ENCODE measurements around the gene LUZP2. TPM values are rescaled to one million over a fixed set of nuclear protein-coding genes. Genes with fewer than 3 reads are reported as not detected.

Gene LUZP2
- total RNA-seq, 3 donors from 2014 or later: 1.6 to 5.6 (median 4.4) TPM

- intact Hi-C loops (cut with DNase I, micrococcal nuclease): no loop called here
- no peaks in the 10 kb centered on the region for H3K4me1 ChIP-seq (ENCODE audit: low read depth)
- H3K4me3 ChIP-seq: no peak overlapping the region
- TF ChIP-seq, protein P1, sequence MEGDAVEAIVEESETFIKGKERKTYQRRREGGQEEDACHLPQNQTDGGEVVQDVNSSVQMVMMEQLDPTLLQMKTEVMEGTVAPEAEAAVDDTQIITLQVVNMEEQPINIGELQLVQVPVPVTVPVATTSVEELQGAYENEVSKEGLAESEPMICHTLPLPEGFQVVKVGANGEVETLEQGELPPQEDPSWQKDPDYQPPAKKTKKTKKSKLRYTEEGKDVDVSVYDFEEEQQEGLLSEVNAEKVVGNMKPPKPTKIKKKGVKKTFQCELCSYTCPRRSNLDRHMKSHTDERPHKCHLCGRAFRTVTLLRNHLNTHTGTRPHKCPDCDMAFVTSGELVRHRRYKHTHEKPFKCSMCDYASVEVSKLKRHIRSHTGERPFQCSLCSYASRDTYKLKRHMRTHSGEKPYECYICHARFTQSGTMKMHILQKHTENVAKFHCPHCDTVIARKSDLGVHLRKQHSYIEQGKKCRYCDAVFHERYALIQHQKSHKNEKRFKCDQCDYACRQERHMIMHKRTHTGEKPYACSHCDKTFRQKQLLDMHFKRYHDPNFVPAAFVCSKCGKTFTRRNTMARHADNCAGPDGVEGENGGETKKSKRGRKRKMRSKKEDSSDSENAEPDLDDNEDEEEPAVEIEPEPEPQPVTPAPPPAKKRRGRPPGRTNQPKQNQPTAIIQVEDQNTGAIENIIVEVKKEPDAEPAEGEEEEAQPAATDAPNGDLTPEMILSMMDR (IDR thresholded peaks at IDR 0.05): no peak
- no peaks in the 10 kb centered on the region for H3K36me3 ChIP-seq (ENCODE audit: low read depth)
- DNase-seq: no peak
- ATAC-seq: no peak
- peaks cover 5% of the 10 kb centered on the region for H3K9me3 ChIP-seq
Observed at GRCh38 chr11:24896118-24896835, 399.4 kb downstream of the LUZP2 start.

- peaks cover 5% of the 10 kb centered on the region for H3K9me3 ChIP-seq
- no peaks in the 10 kb centered on the region for H3K4me1 ChIP-seq (ENCODE audit: low read depth)
- intact Hi-C loops (cut with DNase I, micrococcal nuclease): no loop called here
- TF ChIP-seq, protein P1 (IDR thresholded peaks at IDR 0.05): no peak
- no peak overlapping the region for H3K4me3 ChIP-seq
- DNase-seq (peak in 1 of 3 donors; percentile 3), ATAC-seq (peak; percentile 40)
- no peaks in the 10 kb centered on the region for H3K36me3 ChIP-seq (ENCODE audit: low read depth)
Observed at GRCh38 chr11:24900514-24900913, 403.7 kb downstream of the LUZP2 start.

DNA sequence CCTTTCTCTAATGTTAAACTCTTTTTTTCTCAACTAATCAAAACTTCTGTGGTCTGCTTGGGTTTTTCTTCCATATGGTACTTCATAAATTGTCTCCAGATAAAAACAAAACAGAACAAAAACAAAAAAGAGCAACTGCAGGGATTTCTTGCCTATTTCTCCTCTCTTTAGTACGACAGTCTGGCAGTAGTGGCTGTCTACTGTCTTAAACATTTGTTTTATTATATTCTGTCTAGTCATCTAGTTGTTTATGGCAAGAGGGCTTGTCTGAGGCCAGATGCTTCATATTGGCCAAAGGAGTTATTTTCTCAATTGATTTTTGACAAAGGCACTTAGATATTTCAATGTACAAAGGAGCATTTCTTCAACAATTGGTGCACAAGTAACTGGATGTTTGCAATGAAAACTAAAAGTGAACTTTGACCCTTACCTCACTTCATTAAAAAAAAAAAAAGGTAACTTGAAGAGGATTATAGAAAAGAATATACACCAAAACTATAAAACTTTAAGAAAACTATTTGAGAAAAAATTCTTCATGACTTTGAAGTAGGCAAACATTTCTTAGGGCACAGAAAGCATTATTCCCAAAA is 404.2 kb downstream of the LUZP2 start:
- no peaks in the 10 kb centered on the region for H3K36me3 ChIP-seq (ENCODE audit: low read depth)
- intact Hi-C loops (cut with DNase I, micrococcal nuclease): no loop called here
- peak; percentile 44 for ATAC-seq
- TF ChIP-seq, protein P1 (IDR thresholded peaks at IDR 0.05): no peak
- no peak for DNase-seq
- peaks cover 5% of the 10 kb centered on the region for H3K9me3 ChIP-seq
- H3K4me1 ChIP-seq (ENCODE audit: low read depth): no peaks in the 10 kb centered on the region
- H3K4me3 ChIP-seq: no peak overlapping the region

- TF ChIP-seq, protein P1 (IDR thresholded peaks at IDR 0.05): no peak
- H3K4me3 ChIP-seq: no peak overlapping the region
Observed at GRCh38 chr11:24903555-24903954, 406.7 kb downstream of the LUZP2 start.

GRCh38 chr11:24925091-24925490 is 428.2 kb downstream of the LUZP2 start:
- TF ChIP-seq, protein P1 (IDR thresholded peaks at IDR 0.05): no peak
- DNase-seq: no peak

More at GRCh38 chr11:24903555-24903954, 406.7 kb downstream of the LUZP2 start:
- DNase-seq (no peak), ATAC-seq (no peak)
- intact Hi-C loops (cut with DNase I, micrococcal nuclease): no loop called here
- Histone ChIP-seq H3K36me3 (ENCODE audit: low read depth) (no peaks in the 10 kb centered on the region), H3K4me1 (ENCODE audit: low read depth) (no peaks in the 10 kb centered on the region), H3K9me3 (no peaks in the 10 kb centered on the region)

More at GRCh38 chr11:24925091-24925490, 428.2 kb downstream of the LUZP2 start:
- H3K9me3 ChIP-seq: no peaks in the 10 kb centered on the region
- H3K4me1 ChIP-seq (ENCODE audit: low read depth): no peaks in the 10 kb centered on the region
- no peak for ATAC-seq
- no peaks in the 10 kb centered on the region for H3K36me3 ChIP-seq (ENCODE audit: low read depth)
- no peak overlapping the region for H3K4me3 ChIP-seq
- intact Hi-C loops (cut with DNase I, micrococcal nuclease): no loop called here
